ENCODE measurements around the gene EPHA8. TPM values are rescaled to one million over a fixed set of nuclear protein-coding genes. Genes with fewer than 3 reads are reported as not detected.

The EPHA8 gene
- 1 to 10 TPM in 3 of 9 donors, under 1 TPM in 4, not detected in 2; 0.11 to 6.3 (median 0.61) TPM for total RNA-seq
- polyA plus RNA-seq: 10 to 100 TPM in 1 of 3 donors, 1 to 10 TPM in 2; 1.7 to 10.1 (median 2.9) TPM
- long read RNA-seq, donor 1: 0 reads
- long read RNA-seq, donor 2: 0 reads
- long read RNA-seq, donor 3: 0 reads
- long read RNA-seq, donor 4: 0 reads
- long read RNA-seq, donor 5: 0 reads
- long read RNA-seq, donor 6, partial matches to known transcripts: 0 of 1 reads
- long read RNA-seq, donor 6, other reads (novel, unspliced or antisense): 1 of 1 reads
- long read RNA-seq, donor 7: 0 reads
- long read RNA-seq, donor 8: 0 reads
- long read RNA-seq, donor 9: 0 reads
- long read RNA-seq, donor 10: 0 reads

- intact Hi-C loops (cut with DNase I): no loop called here
- Histone ChIP-seq H3K27me3 (peaks cover 13% of the 10 kb centered on the region), H3K36me3 (replicated peaks in 1 of 2) (no peaks in the 10 kb centered on the region), H3K9me3 (replicated peaks in 1 of 3) (no peaks in the 10 kb centered on the region), H3K4me3 (no peak within 1 kb of the TSS), H3K27ac (no peak within 1 kb of the TSS), H3K4me1 (replicated peaks in 1 of 2) (no peaks in the 10 kb centered on the region)
- 6 to 55% (median 19%) methylated on average over 7 to 81 of the region's 81 CpGs for WGBS, 4 donors
- no peak for DNase-seq
- no peak for TF ChIP-seq POLR2A (IDR thresholded peaks at IDR 0.05)
- TF ChIP-seq CTCF (IDR thresholded peaks at IDR 0.05): no peak
Measured at GRCh38 chr1:22562584-22563583, at the start of gene EPHA8. EPHA8 (plus strand) TSS chr1:22563489; CDS start chr1:22563636, 147 bp downstream.

GRCh38 chr1:22516906-22517571, 46.2 kb upstream of the EPHA8 start:
- intact Hi-C loops (cut with DNase I): no loop called here
- Histone ChIP-seq H3K9me3 (replicated peaks in 1 of 3) (no peaks in the 10 kb centered on the region), H3K36me3 (replicated peaks in 1 of 2) (peaks cover 0 to 98% of the 10 kb centered on the region in 2 donors), H3K27me3 (no peaks in the 10 kb centered on the region), H3K4me1 (replicated peaks in 1 of 2) (no peaks in the 10 kb centered on the region), H3K4me3 (no peak overlapping the region), H3K27ac (no peak overlapping the region)
- 95 to 98% (median 95%) methylated on average over 14 to 16 of the region's 16 CpGs for WGBS, 4 donors
- no peak for TF ChIP-seq CTCF (IDR thresholded peaks at IDR 0.05)
- no peak for TF ChIP-seq POLR2A (IDR thresholded peaks at IDR 0.05)
- no peak for DNase-seq

- intact Hi-C loops (cut with DNase I): no loop called here
- Histone ChIP-seq H3K27me3 (no peaks in the 10 kb centered on the region), H3K36me3 (replicated peaks in 1 of 2) (peaks cover 0 to 96% of the 10 kb centered on the region in 2 donors), H3K4me3 (no peak overlapping the region), H3K27ac (no peak overlapping the region), H3K9me3 (replicated peaks in 1 of 3) (no peaks in the 10 kb centered on the region), H3K4me1 (replicated peaks in 1 of 2) (no peaks in the 10 kb centered on the region)
- TF ChIP-seq CTCF (IDR thresholded peaks at IDR 0.05): no peak
- TF ChIP-seq POLR2A (IDR thresholded peaks at IDR 0.05): no peak
- WGBS, 4 donors: 84 to 93% (median 91%) methylated on average over 7 of the region's 7 CpGs
- DNase-seq: no peak
Measured at GRCh38 chr1:22517956-22518355, 45.3 kb upstream of the EPHA8 start.

- Histone ChIP-seq H3K4me3 (no peak overlapping the region), H3K27ac (no peak overlapping the region), H3K27me3 (no peaks in the 10 kb centered on the region), H3K9me3 (replicated peaks in 1 of 3) (no peaks in the 10 kb centered on the region), H3K36me3 (replicated peaks in 1 of 2) (peaks cover 0 to 95% of the 10 kb centered on the region in 2 donors), H3K4me1 (replicated peaks in 1 of 2) (no peaks in the 10 kb centered on the region)
- TF ChIP-seq POLR2A (IDR thresholded peaks at IDR 0.05): no peak
- TF ChIP-seq CTCF (IDR thresholded peaks at IDR 0.05): no peak
- intact Hi-C loops (cut with DNase I): no loop called here
- WGBS, 4 donors: 84 to 93% (median 89%) methylated on average over 3 of the region's 3 CpGs
- no peak for DNase-seq
Measured at GRCh38 chr1:22518379-22518778, 44.9 kb upstream of the EPHA8 start.

Measured in adrenal gland (tissue), 19 donors.